ENCODE results near the gene GPC5. TPM values are rescaled to one million over a fixed set of nuclear protein-coding genes. Genes with fewer than 3 reads are reported as not detected.

Gene GPC5
- total RNA-seq, 1 experiment from 2014 or later: 0.15 TPM

DNA sequence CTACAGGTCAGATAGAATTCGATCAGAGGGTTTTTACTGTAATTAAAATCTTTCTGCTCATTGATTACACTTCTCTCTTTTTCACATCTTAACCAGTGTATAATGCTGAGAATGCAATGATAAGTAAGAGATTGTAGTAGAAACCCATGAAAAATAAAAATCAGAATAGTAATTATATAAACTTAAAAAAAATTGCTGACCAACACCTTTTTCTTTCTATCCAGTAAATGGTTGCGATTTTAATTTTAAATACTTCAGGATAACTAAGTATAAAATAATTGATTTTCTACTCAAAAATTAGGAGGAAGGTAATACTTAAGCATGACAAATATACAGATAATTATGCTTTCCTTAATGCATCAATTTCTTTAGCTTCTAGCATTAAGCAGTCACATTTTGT lies 917.6 kb downstream of the GPC5 start:
- H2BK15ac ChIP-seq (ENCODE audit: low read depth, low read length): no peak overlapping the region
- H2BK12ac ChIP-seq (ENCODE audit: insufficient read length, low read depth, low read length): no peak overlapping the region
- H3K18ac ChIP-seq (ENCODE audit: insufficient read length, low read depth, low read length): no peak overlapping the region
- no peak overlapping the region for H2AFZ ChIP-seq (ENCODE audit: low read length)
- H3K9ac ChIP-seq (ENCODE audit: extremely low read depth, insufficient read length, low read length): no peak overlapping the region
- H3K23ac ChIP-seq (ENCODE audit: insufficient read length, low read depth, low read length): no peak overlapping the region
- H3K79me2 ChIP-seq (ENCODE audit: insufficient read depth, low read length): no peaks in the 10 kb centered on the region
- no peak overlapping the region for H2BK120ac ChIP-seq (ENCODE audit: low read depth, low read length, poor library complexity, severe bottlenecking)
- H3K4me3 Mint-ChIP-seq: no peak overlapping the region
- TF ChIP-seq, protein P1, sequence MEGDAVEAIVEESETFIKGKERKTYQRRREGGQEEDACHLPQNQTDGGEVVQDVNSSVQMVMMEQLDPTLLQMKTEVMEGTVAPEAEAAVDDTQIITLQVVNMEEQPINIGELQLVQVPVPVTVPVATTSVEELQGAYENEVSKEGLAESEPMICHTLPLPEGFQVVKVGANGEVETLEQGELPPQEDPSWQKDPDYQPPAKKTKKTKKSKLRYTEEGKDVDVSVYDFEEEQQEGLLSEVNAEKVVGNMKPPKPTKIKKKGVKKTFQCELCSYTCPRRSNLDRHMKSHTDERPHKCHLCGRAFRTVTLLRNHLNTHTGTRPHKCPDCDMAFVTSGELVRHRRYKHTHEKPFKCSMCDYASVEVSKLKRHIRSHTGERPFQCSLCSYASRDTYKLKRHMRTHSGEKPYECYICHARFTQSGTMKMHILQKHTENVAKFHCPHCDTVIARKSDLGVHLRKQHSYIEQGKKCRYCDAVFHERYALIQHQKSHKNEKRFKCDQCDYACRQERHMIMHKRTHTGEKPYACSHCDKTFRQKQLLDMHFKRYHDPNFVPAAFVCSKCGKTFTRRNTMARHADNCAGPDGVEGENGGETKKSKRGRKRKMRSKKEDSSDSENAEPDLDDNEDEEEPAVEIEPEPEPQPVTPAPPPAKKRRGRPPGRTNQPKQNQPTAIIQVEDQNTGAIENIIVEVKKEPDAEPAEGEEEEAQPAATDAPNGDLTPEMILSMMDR (conservative IDR thresholded peaks at IDR 0.05): no peak
- H3K27me3 Mint-ChIP-seq (ENCODE audit: low read depth): no peaks in the 10 kb centered on the region
- no peak for DNase-seq
- H3K79me1 ChIP-seq (ENCODE audit: insufficient read depth, low read depth, low read length, poor library complexity, severe bottlenecking): no peaks in the 10 kb centered on the region
- H3K9me3 ChIP-seq (ENCODE audit: control insufficient read depth, low read depth, low read length): no peaks in the 10 kb centered on the region
- no peak overlapping the region for H3K27ac Mint-ChIP-seq
- no peak overlapping the region for H2BK20ac ChIP-seq (ENCODE audit: low read depth, low read length, poor library complexity, severe bottlenecking)
- no peaks in the 10 kb centered on the region for H3K36me3 Mint-ChIP-seq (ENCODE audit: insufficient read depth in 1 of 3, low read depth in 3 of 3)
- H3K14ac ChIP-seq (ENCODE audit: insufficient read depth, low read length): no peak overlapping the region
- H3K4me1 Mint-ChIP-seq: no peaks in the 10 kb centered on the region
- no peaks in the 10 kb centered on the region for H4K20me1 ChIP-seq (ENCODE audit: control insufficient read depth, insufficient read depth, insufficient read length)
- H3K4ac ChIP-seq (ENCODE audit: low read depth, low read length): no peak overlapping the region
- no peak overlapping the region for H4K8ac ChIP-seq (replicated peaks; ENCODE audit: insufficient read length, low read depth, low read length)
- H3K56ac ChIP-seq (ENCODE audit: insufficient read length, low read depth, low read length): no peak overlapping the region
- no peak overlapping the region for H3K4me2 ChIP-seq (ENCODE audit: insufficient read depth, insufficient read length, low read length)
- H3K9me3 Mint-ChIP-seq: no peaks in the 10 kb centered on the region
- no peak overlapping the region for H2AK5ac ChIP-seq (ENCODE audit: insufficient read length, low read length)
- H3K23me2 ChIP-seq (ENCODE audit: insufficient read length, low read depth, low read length, poor library complexity, severe bottlenecking): no peaks in the 10 kb centered on the region
- no peak overlapping the region for H3T11ph ChIP-seq (ENCODE audit: low read length)
- WGBS (ENCODE audit: extremely low coverage, insufficient read length, low lambda C conversion rate): no CpG with 5 or more reads among the region's 2 CpGs
- H3K4me1 ChIP-seq (ENCODE audit: insufficient read depth, low read length): no peaks in the 10 kb centered on the region
- no peak overlapping the region for H4K5ac ChIP-seq (ENCODE audit: insufficient read length, low read depth, low read length)
- H4K91ac ChIP-seq (ENCODE audit: insufficient read length, low read depth, low read length): no peak overlapping the region
- no peaks in the 10 kb centered on the region for H3K27me3 ChIP-seq (ENCODE audit: insufficient read depth, low read length)
- H2BK5ac ChIP-seq (ENCODE audit: insufficient read length, low read length): no peak overlapping the region
- no peak overlapping the region for H3K27ac ChIP-seq (ENCODE audit: insufficient read length, low read depth, low read length)

All from H9 (cell line).